Measurements from ENCODE around the gene BCO1.

BCO1 gene

DNA sequence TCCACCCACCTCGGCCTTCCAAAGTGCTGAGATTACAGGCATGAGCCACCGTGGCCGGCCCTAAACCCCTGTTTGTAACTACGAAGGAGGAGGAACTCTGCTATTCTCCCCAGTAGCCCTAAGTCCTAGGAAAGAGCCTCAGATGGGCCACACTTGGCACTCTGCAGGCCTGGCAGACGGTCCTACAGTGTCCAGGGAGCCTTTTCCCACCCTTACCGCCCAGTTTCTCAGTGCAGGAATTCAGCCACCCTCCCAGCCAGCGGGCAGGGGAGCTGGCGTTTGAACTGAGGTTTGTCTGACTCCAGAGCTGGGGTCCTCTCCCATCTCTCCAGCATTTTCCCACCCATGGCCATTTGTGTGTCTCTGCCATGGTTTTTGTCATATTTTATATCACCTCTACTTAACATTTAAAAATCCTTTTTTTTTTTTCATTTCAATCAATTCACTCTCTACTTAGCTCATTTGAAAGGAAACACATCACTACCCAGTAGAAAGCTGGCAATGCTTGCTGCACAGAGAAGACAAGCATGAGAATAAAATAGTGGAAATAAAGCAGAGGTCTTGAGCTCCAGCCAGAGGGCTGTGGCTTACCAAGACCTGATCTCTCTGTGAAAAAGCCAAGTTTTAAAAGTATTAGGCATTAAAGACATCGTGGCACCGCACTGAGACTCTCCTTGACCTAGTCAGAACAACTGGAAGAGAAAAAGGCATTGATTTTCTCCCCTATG, 34.9 kb downstream of the BCO1 start:
- DNase-seq, result peak in 1 of 10 donors; percentile 14

DNA sequence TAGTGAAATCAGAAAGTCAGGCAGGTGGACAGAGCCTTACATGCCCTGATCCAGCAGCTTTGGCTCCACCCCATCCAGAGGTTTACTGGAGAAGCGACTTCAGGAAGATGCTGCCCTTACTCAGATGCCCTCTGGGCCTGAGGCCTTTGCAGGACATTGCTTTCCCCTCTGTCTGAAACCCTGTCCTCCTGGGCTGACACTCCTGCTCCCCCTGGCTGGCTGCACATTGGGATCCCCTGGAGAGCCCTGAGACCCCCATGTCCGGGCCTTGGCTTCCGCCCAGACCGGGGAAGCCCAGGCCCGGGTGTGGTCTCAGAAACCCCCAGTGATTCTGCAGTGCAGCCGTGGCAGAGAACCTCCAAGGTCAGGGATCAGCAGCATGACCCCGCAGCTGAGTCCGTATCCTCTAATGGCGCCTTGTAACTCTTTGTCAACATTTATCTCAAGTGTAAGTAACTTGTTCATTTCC, 36.6 kb downstream of the BCO1 start:
- DNase-seq, result no peak
- intact Hi-C loops (cut with DNase I), result no loop called here

More for the DNA sequence above, 34.9 kb downstream of the BCO1 start:
- intact Hi-C loops (cut with DNase I), result no loop called here

DNA sequence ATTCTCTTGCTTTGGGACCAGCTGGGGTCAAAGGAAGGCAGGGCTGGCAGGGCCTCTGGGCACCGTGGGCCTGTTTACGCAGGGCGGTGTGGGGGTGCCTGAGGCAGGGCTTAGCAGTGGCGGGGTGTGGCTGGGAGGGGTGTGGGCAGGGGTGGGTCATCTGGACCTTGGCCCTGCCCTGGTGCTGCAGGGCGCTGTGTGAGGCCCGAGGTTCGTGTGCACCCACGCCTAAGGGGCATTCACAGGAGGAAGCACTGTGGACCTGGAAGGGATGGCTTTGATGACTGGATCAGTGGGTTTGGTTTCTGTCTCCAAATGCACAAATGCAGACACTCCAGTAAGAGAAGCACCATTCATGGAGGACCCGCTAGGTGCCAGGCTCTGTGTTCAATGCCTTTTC, 37.3 kb downstream of the BCO1 start:
- DNase-seq, result no peak
- intact Hi-C loops (cut with DNase I), result no loop called here

DNA sequence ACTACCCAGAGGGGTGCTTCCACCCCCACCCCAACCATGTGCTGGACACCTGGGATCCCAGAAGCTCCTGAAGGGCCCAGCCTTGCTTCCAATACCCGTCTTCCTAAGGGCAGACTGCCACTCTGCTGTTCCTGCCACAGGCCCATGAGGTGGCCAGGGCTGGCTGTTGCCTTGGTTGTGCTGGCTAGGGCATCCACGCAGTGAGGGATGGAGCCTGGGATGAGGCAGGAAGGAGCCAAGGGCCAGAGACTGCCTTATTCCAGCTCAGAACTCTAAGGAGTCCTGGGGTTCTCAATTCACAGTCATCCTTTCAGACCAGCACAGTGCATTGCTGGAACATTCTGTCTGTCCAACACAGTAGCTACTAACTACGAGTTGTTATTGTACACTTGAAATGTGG, 37.8 kb downstream of the BCO1 start:
- intact Hi-C loops (cut with DNase I), result no loop called here
- peak in 7 of 10 donors; percentile 28 to 89 (median 51) for DNase-seq

DNA sequence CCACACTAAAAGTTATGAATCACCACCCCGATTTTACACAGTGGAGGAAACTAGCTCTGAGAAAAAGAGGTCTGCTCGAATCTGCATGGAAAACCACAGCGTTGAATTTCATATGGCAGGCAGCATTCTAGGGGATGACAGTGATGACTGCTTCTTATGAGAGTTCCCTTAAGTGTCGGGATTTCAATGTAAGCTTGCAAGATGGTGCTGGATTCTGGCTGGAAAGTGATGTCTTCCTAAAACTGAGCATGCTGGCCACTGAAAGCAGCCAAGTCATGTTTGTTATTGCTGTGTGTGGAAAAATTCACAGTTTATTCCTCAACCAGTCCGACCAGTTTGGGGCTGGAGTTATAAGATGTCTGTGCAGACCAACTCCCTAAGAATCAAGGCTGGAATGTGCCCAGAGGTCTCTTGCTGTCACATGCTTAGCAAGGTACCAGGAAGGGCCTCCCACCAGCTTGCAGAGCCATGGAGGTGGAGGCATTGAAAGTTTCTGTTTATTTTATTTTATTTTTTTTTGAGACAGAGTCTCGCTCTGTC, 39.1 kb downstream of the BCO1 start:
- intact Hi-C loops (cut with DNase I), result no loop called here
- no peak for DNase-seq

DNA sequence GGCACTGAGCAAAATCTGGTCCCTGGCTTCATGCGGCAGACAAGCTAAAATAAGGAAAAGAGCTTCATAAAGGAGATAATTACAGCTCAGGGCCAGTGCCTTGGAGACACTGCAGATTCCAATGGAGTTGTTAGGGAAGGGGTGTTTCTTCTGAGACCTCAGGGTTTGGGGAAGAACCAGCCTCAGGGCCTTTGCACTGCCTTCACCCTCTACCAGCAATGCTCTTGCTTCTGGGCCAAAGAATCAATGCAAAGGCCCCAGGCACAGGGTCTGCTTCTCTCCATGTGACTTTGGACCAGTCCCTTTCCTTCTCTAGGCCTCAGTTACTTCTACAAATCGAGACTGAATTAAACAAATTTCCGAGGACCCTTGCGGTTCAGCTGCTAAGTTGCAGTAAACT, 40.0 kb downstream of the BCO1 start:
- intact Hi-C loops (cut with DNase I), result no loop called here
- DNase-seq, result no peak

DNA sequence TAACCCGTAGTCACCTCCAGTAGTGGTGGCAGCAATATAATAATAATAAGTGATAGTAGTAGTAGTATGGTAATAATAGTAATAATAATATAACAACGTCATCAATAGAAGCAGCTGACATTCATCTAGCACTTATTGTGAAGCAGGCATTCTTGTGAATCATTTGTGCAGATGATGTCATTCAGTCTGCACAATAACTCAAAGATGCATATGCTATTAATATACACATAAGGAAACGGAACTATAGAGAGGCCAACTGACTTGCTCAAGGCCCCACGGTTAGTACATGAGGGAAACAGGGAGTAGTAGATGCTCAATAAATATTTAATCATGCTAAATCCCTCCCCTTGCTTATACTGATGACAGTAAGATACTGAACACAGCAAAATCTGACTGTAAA, 40.9 kb downstream of the BCO1 start:
- no peak for DNase-seq
- intact Hi-C loops (cut with DNase I), result no loop called here

DNA sequence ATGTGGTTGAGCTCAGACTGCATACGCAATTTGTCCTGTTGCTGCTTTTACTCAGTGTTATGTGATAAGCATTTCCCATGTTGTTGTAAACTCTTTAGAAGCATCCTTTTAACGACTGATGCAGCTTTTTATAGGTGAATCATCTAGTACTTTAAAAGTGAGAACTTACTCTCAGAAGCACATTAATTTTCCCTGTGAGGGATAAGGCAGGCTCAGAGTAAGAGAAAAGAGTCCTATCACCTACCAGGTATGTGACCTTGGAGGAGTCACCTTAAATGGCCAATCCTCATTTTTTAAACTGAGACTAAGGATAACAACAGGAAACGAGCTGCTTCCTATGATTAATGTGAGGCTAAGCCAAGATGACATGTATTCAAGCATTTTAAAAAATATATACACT, 41.9 kb downstream of the BCO1 start:
- no peak for DNase-seq
- intact Hi-C loops (cut with DNase I), result no loop called here

DNA sequence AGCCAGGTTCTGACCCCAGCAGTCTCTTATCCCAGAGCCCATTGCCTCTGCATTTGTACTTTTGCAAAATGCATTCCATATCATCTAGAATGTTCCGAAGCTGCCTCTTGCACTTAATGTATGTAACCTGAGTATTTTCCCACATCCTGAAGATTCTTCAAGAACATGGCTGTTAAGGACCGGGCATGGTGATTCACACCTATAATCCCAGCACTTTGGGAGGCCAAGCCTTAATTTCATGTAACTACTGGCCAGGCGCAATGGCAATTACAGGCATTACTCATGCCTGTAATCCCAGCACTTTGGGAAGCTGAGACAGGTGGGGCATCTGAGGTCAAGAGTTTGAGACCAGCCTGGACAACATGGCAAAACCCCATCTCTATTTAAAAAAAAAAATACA, 44.6 kb downstream of the BCO1 start:
- intact Hi-C loops (cut with DNase I), result no loop called here

DNA sequence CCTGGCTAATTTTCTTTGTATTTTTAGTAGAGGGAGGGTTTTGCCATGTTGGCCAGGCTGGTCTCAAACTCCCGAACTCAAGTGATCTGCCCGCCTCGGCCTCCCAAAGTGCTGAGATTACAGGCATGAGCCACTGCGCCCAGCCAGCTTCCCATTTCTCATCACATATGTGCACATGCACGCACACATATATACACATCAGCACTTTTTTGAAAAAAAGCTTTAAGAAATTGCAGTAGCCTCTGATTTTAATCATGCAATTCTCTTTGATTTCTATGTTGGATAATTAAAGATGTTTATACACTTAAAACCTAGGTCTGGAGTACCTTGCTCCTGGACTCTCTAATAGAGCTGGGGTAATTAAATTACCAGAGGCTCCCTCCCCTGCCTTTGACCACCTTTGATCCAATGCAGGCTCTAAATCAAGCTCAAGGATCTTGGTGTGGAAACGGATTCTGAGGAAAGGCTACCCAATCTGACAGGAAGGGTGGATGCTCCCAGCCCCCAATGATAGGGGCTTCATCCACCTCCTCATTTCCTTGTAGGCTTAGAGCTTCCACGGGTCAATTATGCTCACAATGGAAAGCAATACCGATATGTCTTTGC, 46.6 kb downstream of the BCO1 start:
- intact Hi-C loops (cut with DNase I), result no loop called here
- no peak for DNase-seq

More for the DNA sequence above, 44.6 kb downstream of the BCO1 start:
- DNase-seq, result no peak

DNA sequence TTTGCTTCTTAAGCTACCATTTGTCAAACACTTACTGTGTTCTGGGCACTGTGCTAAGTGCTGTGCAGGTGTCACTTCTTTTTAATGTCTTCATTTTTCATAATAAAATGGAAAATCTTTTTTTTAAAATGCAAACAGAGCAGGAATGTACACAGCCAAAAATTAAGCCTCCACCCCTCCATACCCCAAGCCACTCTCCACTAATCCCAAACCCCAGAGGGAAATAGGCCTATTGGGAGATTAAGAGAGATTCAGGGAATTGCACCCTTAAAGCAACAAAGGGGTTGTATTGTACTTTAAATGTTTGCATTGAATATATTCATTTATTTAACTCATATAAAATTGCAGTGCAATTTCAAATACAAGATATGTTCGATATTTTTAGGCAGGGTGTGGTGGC, 47.7 kb downstream of the BCO1 start:
- DNase-seq, result no peak

DNA sequence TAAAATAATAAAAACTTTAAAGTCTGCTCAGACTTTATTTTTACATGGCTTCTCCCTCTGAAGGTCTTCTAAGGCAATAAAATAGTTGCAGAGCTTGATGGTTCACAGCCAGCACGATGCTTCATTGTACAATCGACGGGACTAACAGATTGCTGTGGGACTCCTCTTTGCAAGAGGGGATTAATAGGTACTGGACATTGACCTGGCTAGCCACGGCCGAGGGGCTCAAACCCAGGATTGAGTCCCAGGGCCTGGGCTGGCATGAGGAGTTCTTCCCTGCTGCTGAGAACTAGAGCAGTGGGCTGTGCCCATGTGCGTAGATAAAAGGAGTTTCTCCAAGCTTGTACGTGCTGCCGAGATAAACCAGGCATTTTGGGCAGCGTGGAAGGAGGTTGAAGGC, 52.6 kb downstream of the BCO1 start:
- no peak for DNase-seq
- intact Hi-C loops (cut with DNase I), result no loop called here

More for the DNA sequence above, 47.7 kb downstream of the BCO1 start:
- intact Hi-C loops (cut with DNase I), result no loop called here

DNA sequence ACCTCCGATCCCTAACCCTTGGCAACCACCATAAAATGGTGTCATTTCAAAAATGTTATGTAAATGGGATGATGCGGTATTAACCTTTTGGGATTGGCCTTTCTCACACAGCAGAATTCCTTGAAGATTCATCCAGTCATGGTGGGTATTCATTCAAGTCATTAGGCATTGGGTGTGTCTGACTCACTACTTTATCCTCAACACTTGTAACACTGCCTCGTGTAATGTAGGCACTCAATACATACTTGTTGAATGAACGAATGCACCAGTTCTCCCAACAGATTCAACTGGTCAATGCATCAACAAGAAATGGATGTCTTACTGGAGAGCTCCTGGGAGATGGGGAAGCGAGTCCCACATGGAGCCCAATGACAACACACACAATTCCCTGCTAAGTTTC, 54.4 kb downstream of the BCO1 start:
- intact Hi-C loops (cut with DNase I), result no loop called here

DNA sequence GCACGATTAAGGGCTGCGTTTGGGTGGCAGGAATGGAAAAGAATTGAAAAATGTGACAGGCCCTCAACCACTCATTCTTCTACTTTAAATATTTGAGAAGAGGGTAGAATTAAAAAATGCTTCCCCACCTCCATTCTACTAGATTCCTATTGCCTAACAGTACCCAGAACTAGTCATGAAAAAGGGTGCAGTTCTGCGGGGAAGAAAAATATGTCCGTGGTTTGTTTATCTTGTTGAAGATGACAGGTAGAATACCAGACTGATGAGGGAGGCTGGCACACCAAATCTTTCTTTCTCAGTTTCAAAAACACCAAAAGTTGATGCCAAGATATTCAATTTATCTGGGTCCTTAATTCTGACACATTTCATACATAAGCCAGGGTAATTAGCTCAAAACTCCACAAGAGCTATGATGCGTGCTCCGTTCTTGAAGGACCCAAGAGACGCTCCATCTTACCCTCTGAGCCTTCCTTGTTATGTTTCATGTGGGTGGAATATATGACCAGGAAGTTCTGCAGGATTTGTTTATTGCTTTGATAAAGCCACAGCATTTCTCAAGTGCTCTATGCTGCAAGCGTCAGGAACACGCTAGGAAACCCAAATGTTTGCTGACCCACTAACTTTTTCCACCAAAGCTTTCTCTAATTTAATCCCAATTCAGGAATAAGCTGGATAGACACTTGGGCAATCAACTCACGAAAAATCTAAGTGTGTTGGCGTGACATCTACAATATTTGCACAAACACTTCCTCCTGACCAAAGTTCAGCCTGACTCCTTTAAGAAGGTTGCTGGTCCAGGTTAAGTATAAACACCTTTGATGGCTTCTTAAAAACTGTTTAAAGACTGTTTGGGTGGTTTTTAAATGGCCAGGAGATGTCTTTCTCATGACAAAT, 55.7 kb downstream of the BCO1 start:
- DNase-seq, result no peak
- intact Hi-C loops (cut with DNase I), result no loop called here

More for the DNA sequence above, 54.4 kb downstream of the BCO1 start:
- DNase-seq, result no peak

DNA sequence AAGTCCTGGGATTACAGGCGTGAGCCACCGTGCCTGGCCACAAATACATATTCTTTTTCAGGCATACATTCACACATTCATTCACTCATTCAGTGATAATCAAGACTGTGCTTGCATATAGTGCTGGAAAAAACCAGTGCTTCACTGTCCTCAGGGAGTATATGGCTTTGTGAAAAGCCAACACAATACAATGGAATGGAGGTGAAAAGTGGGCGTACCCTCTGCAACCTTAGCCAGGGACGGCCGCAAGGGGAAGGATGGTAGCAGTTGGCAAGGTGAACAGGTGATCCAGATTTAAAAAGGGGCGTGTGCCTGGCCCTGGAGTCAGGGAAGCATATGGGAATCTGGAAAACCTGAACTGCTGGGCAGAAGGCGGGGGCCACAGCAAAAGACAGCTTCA, 58.1 kb downstream of the BCO1 start:
- intact Hi-C loops (cut with DNase I), result no loop called here
- DNase-seq, result no peak

DNA sequence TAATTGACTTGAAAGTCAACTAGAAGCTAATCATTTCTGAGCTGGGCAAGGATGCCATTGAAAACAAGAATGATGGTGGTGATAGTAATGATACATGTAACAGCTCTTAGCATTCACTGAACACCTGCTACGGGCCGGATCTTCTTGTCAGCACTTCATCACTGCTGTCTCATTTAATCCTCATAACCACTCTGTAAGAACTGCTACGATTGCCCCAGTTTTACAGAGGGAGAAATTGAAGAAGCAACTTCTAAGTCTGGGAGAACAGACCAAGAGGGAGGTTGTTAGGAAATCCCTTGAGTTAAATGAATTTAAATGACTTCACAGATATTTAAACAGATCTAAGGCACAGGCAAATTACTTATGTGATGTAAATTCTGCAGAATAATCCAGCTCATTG, 69.3 kb downstream of the BCO1 start:
- no peak for DNase-seq
- intact Hi-C loops (cut with DNase I), result no loop called here

DNA sequence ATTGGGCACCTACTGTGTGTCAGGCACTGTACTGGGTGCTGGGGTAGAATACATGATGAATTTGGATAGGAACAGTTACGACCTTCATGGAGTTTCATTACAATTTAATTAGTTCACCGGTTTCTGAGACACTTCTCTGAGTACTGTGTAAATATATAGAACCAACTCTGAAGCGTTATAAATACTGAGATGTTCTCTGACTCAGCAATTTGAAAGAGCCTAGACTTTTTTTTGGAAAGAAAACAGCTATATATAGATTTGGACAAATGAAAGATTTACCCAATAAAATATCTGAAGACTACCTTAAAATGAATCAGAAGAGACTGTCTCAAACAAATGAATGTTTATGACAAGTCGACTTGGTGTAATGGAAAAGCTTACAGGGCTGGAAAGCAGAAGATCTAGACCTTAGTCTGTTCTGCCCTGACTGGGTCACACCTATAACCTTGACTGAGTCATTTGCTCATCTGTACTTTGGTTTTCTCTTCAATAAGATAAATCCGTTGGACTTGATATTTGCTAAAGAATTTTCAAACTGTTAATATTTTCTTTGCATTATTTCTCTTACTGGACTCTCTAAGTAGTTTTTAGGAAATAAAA, 71.7 kb downstream of the BCO1 start:
- intact Hi-C loops (cut with DNase I), result loop anchor here (10.0 kb wide), 2 partner anchors 105 to 305 kb away; partner anchors contain the start of genes CENPN and CMC2
- no peak for DNase-seq

DNA sequence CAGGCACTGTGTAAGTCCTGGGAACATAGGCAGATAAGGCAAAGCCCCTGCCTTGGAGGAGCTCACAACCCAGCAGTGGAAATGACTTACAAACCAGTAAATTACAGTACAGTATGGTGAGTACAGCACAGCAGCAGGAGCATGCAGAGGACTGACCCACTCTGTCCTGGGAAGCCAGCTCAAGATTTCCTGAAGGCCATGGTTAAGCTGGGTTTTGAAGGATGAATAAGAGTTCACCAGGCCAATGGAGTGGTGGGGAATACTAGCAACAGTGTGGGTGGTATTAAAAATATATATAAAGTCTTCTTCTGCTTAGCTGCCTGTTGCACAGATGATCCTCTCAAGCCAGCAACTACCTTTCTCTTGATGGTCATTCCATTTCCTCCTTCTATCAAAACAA, 73.3 kb downstream of the BCO1 start:
- intact Hi-C loops (cut with DNase I), result loop anchor here (10.0 kb wide), 2 partner anchors 107 to 307 kb away; partner anchors contain the start of genes CENPN and CMC2
- no peak for DNase-seq

DNA sequence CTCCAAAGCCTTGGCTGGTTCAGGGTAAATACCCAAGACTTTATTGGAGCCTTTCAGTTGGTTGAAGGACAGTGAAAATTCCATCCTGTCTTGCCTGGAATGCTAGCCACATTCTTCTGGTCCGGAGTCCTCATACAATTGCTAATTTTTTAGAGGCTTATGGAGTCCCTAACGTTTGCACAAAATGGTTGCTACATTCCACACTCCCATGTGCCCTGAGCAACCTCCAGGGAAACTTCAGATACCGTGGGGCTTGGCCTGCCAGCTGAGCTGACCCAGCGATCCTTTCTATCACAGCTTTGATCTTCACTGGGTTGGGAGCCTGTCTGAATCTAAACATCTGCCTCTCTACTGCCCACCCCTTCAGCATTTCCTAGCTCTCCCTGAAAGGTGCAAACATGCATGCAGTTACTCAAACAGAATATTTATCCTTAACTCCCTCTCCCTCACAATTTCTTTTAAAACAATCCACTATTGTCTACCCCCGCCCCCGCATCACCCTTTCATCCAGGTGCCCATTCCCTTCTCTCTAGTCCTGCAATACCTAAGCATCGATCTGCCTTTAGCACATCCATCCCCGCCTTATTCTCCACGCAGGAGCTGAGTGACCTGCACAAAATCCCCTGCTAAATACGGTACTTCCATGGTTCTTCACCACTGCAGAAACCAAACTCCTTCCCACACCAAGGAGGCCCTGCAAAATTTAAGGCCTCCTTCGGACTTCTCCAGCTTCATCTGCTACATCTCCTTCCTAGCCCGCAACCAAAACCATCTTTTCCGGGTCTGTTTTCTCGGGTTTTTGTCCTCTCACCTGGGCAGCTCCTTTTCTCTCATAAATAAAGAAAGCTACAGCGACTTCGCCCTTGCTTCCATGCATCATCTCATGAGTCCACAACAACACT, 75.5 kb downstream of the BCO1 start:
- no peak for DNase-seq
- intact Hi-C loops (cut with DNase I), result loop anchor here (10.0 kb wide), 2 partner anchors 109 to 309 kb away; partner anchors contain the start of genes CENPN and CMC2
